ENCODE measurements around the gene NOTCH3. TPM values are rescaled to one million over a fixed set of nuclear protein-coding genes. Genes with fewer than 3 reads are reported as not detected.
A peak's percentile ranks its signal among the peaks of the same experiment; 100 is the strongest.

Gene NOTCH3
- total and polyA plus RNA-seq, 2 of the 8 experiments (the other 6 are each of a cell fraction or from before 2014, with no cell fraction given): 37.5 to 107 TPM

- TF ChIP-seq CHD7 (IDR thresholded peaks at IDR 0.05; ENCODE audit: insufficient replicate concordance, low read length): no peak
- no peak for TF ChIP-seq CBX5 (IDR thresholded peaks at IDR 0.05; ENCODE audit: low read depth, low read length)
- TF ChIP-seq USF2 (IDR thresholded peaks at IDR 0.05; ENCODE audit: low read length): peak; percentile 95
- peak; percentile 73 for TF ChIP-seq ASH2L (IDR thresholded peaks at IDR 0.05; ENCODE audit: low read length)
- TF ChIP-seq SIRT6 (IDR thresholded peaks at IDR 0.05; ENCODE audit: low read length): no peak
- TF ChIP-seq SP4 (IDR thresholded peaks at IDR 0.05; ENCODE audit: low read length): no peak
- TF ChIP-seq EP300 (IDR thresholded peaks at IDR 0.05; ENCODE audit: borderline replicate concordance in 1 of 2, low read depth in 2 of 2, low read length in 2 of 2): no peak
- no peak for TF ChIP-seq BCL11A (IDR thresholded peaks at IDR 0.05; ENCODE audit: low read depth in 2 of 2, low read length in 2 of 2)
- TF ChIP-seq SP1 (IDR thresholded peaks at IDR 0.05; ENCODE audit: low read depth, low read length): peak; percentile 78; the same call in 1 of the 2 replicates
These were observed 75.3 kb downstream of the NOTCH3 start (continued) for GRCh38 chr19:15125232-15126067.

Measured in H1 (cell line).